Esophagus squamous epithelium (tissue), 5 donors: Measurements from ENCODE around the gene NDUFA11. TPM values are rescaled to one million over a fixed set of nuclear protein-coding genes. Genes with fewer than 3 reads are reported as not detected.

Source experiments
- DNase-seq: peaks from one replicate; lab custom pipeline; 2025; lab: John Stamatoyannopoulos, UW
- H3K27ac ChIP-seq, 4 donors: fragments of 200-600 bp; sonication (generic); one replicate each; pipeline ENCODE4 v1.5.1; 2016 to 2019; ENCODE audit warnings: mild to moderate bottlenecking in 1 of 4
- H3K27me3 ChIP-seq, 4 donors: fragments of 200-600 bp; sonication (generic); 1 replicate in 3 of 4; 2 replicates in 1 of 4; pipeline versions ENCODE4 v1.5.1 to v1.6.0; 2017 to 2021; ENCODE audit warnings: antibody characterized with exemption in 1 of 4
- H3K36me3 ChIP-seq, 3 donors: fragments of 200-600 bp; sonication (generic); one replicate each; pipeline ENCODE4 v1.5.1; 2016 to 2019
- H3K4me1 ChIP-seq, 3 donors: fragments of 200-600 bp; sonication (generic); one replicate each; pipeline ENCODE4 v1.5.1; 2017 to 2019
- H3K4me3 ChIP-seq, 4 donors: fragments of 200-600 bp; sonication (generic); 1 replicate in 3 of 4; 2 replicates in 1 of 4; pipeline ENCODE4 v1.5.1; 2016 to 2019; ENCODE audit warnings: mild to moderate bottlenecking in 2 of 4, moderate library complexity in 1 of 4
- H3K9me3 ChIP-seq, 3 donors: fragments of 200-600 bp; sonication (generic); one replicate each; pipeline ENCODE4 v1.5.1; 2016 to 2019
- POLR2A ChIP-seq, 4 donors: fragments of 450-650 bp; IDR thresholded peaks; one replicate each; pipeline ENCODE4 v1.6.1; 2017; ENCODE audit warnings: antibody characterized with exemption in 4 of 4, mild to moderate bottlenecking in 4 of 4, moderate library complexity in 3 of 4
- WGBS, 2 donors: methylation state at CpG; one replicate each; pipeline ENCODE4 v1.1.5; 2018; 5-methylcytosine and 5-hydroxymethylcytosine counted together
- intact Hi-C: fragments of 100-400 bp; cut with DNase I; formaldehyde crosslinking; loops from one replicate; pipeline ENCODE4 v1.15.0; 2022
- total RNA-seq, 4 donors: library from RNA; depleted of rRNA; stranded (reverse); fragments of >200 nt; gene quantifications; one replicate each; pipeline ENCODE4 v1.1.0, GENCODE V29; 2016
- TF ChIP-seq, protein P1 (sequence below), 6 experiments: fragments of 450-650 bp in 4 of 6; fragments of 200-600 bp in 2 of 6; sonication (generic) in 2 of 6; IDR thresholded peaks; one replicate each; pipeline ENCODE4 v1.5.1; 2016 to 2019; ENCODE audit warnings: antibody characterized with exemption in 6 of 6, mild to moderate bottlenecking in 4 of 6, moderate library complexity in 4 of 6
- donor health status: DM: yes; HTN: yes; CAD: no.

The NDUFA11 gene
- total RNA-seq, 4 donors from 2014 or later = 204 to 277 (median 234) TPM

DNA sequence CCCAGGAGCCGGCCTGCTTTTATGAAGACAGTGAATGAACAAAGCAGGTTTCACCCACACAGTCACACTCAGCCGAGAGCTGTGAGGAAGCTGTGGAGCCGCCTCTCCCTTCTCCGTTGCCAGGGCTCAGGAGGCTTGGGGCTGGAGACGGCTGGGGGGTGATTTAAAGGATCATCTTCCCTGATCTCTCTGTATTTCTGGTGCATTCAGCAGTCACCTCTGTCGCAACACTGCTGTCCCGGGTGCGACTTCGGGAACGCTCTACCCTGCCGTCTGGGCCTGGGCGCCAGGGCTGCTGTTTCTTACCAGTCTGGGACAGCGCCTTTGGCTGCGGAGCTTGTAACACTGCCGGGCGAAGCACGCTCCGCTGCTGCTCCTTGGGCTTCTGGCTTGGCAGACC lies 28.6 kb upstream of the NDUFA11 start:
- DNase-seq = no peak
- H3K4me1 ChIP-seq = peaks cover 0 to 44% (median 19%) of the 10 kb centered on the region in 3 donors
- WGBS, 2 donors = 83 to 97% methylated on average over 11 to 12 of the region's 18 CpGs
- TF ChIP-seq POLR2A (IDR thresholded peaks at IDR 0.05) = no peak
- TF ChIP-seq, protein P1, sequence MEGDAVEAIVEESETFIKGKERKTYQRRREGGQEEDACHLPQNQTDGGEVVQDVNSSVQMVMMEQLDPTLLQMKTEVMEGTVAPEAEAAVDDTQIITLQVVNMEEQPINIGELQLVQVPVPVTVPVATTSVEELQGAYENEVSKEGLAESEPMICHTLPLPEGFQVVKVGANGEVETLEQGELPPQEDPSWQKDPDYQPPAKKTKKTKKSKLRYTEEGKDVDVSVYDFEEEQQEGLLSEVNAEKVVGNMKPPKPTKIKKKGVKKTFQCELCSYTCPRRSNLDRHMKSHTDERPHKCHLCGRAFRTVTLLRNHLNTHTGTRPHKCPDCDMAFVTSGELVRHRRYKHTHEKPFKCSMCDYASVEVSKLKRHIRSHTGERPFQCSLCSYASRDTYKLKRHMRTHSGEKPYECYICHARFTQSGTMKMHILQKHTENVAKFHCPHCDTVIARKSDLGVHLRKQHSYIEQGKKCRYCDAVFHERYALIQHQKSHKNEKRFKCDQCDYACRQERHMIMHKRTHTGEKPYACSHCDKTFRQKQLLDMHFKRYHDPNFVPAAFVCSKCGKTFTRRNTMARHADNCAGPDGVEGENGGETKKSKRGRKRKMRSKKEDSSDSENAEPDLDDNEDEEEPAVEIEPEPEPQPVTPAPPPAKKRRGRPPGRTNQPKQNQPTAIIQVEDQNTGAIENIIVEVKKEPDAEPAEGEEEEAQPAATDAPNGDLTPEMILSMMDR (IDR thresholded peaks at IDR 0.05) = no peak
- no peak overlapping the region for H3K4me3 ChIP-seq
- peaks cover 7 to 97% (median 39%) of the 10 kb centered on the region in 3 donors for H3K36me3 ChIP-seq
- intact Hi-C loops = no loop called here
- no peaks in the 10 kb centered on the region for H3K27me3 ChIP-seq
- H3K9me3 ChIP-seq = no peaks in the 10 kb centered on the region
- no peak overlapping the region for H3K27ac ChIP-seq

DNA sequence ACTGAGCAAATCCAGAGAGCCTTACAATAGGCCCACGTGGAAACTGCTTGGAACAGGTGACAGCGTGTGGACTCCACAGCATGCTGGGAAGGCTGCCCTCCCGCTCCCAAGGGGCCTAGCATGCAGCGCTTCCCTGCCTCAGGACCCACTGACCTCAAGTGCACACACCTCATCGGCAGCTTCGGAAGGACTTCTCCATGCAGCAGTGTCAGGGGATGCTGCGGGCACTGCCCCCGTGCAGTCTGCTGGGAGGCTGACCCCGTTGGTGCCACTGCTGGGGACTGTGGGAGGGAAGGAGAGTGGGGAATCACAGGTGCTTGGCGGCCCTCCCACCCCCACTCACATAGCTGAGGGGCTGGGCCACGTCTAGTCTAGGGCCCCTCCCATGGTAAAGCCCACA lies 27.7 kb upstream of the NDUFA11 start:
- WGBS, 2 donors = 58 to 87% methylated on average over 2 to 3 of the region's 11 CpGs
- peaks cover 11 to 97% (median 39%) of the 10 kb centered on the region in 3 donors for H3K36me3 ChIP-seq
- no peak for TF ChIP-seq POLR2A (IDR thresholded peaks at IDR 0.05)
- TF ChIP-seq, protein P1 (IDR thresholded peaks at IDR 0.05) = no peak
- no peak for DNase-seq
- H3K4me3 ChIP-seq = no peak overlapping the region
- H3K9me3 ChIP-seq = no peaks in the 10 kb centered on the region
- no peak overlapping the region for H3K27ac ChIP-seq
- no peaks in the 10 kb centered on the region for H3K27me3 ChIP-seq
- intact Hi-C loops = no loop called here
- peaks cover 0 to 53% (median 19%) of the 10 kb centered on the region in 3 donors for H3K4me1 ChIP-seq

DNA sequence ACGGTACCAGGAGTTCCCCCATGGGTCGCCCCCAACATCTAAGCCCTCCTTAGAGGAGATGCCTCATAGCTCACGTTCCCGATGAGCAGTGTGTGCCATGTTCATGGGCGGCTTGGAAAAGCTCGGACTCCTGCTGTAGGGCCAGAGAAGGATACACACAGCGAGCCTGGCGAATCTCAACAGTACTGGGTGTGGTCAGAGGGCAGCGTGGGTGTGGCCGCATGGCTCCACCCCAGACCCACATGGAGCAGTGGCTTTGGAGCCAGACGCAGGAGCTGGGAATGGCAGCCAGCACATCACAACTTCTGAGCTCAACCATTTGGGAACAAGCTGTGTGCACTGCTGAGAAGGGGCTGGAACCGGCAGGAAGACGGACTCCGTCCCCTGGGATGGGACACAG lies 26.0 kb upstream of the NDUFA11 start:
- Histone ChIP-seq H3K9me3 (no peaks in the 10 kb centered on the region), H3K27ac (peak overlapping the region in 1 of 4 donors; percentile 21), H3K4me3 (no peak overlapping the region), H3K36me3 (peaks cover 20 to 97% (median 50%) of the 10 kb centered on the region in 3 donors), H3K4me1 (peaks cover 0 to 45% (median 10%) of the 10 kb centered on the region in 3 donors), H3K27me3 (no peaks in the 10 kb centered on the region)
- TF ChIP-seq POLR2A (IDR thresholded peaks at IDR 0.05) = no peak
- TF ChIP-seq, protein P1 (IDR thresholded peaks at IDR 0.05) = no peak
- intact Hi-C loops = no loop called here
- 79 to 80% methylated on average over 1 to 3 of the region's 14 CpGs for WGBS, 2 donors
- no peak for DNase-seq

DNA sequence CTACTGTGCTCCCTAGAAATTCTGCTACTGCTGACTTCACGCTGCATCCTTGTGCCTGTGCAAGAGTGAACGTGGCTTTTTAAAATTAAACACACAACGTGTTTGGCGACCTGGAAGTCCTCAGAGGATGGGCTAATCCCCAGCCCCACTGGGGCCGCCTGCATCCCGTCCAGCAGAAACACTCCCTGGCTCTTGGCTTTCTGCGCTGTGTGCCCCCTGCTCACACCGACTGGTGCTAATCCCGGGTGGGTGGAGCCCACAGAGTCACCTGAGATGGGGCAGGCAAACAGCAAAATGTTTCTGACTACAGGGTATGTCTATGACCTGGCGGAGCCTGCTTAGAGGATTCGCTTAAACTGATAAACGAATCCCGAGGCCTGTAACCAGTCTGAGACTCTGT lies 25.6 kb upstream of the NDUFA11 start:
- Histone ChIP-seq H3K4me1 (peaks cover 0 to 41% (median 6%) of the 10 kb centered on the region in 3 donors), H3K9me3 (no peaks in the 10 kb centered on the region), H3K36me3 (peaks cover 24 to 100% (median 55%) of the 10 kb centered on the region in 3 donors), H3K4me3 (no peak overlapping the region), H3K27me3 (no peaks in the 10 kb centered on the region), H3K27ac (peak overlapping the region in 2 of 4 donors; percentile 7 to 21)
- 88% methylated on average over 2 of the region's 13 CpGs; no CpG with 5 or more reads in 1 of the 2 donors for WGBS, 2 donors
- TF ChIP-seq, protein P1 (IDR thresholded peaks at IDR 0.05) = no peak
- no peak for TF ChIP-seq POLR2A (IDR thresholded peaks at IDR 0.05)
- intact Hi-C loops = no loop called here
- no peak for DNase-seq

DNA sequence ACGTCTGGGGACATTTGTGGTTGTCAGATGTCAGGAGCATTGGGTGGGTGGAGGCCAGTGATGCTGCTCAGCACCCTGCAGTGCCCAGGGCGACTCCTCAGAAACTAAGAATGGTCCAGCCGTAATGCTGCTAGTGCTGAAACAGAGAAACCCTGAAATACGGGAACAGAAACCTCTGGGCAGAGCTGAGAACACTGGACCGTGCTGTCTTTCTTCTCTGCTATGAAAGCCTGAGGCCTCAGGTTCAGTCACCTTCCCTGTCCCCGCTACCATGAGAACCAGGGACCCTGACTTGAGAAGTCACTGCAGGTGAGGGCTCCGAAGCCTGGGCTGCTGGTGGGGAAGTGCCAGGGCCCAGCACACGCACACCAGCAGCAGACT lies 23.8 kb upstream of the NDUFA11 start:
- peaks cover 0 to 28% (median 5%) of the 10 kb centered on the region in 3 donors for H3K4me1 ChIP-seq

More for the DNA sequence above, 23.8 kb upstream of the NDUFA11 start:
- Histone ChIP-seq H3K27ac (peak overlapping the region; percentile 24 to 82 (median 67)), H3K9me3 (no peaks in the 10 kb centered on the region), H3K4me3 (no peak overlapping the region), H3K27me3 (no peaks in the 10 kb centered on the region), H3K36me3 (peaks cover 27 to 100% (median 65%) of the 10 kb centered on the region in 3 donors)
- no peak for DNase-seq
- WGBS, 2 donors = 64 to 84% methylated on average over 6 of the region's 8 CpGs
- TF ChIP-seq, protein P1 (IDR thresholded peaks at IDR 0.05) = no peak
- no peak for TF ChIP-seq POLR2A (IDR thresholded peaks at IDR 0.05)
- intact Hi-C loops = no loop called here
